Coronary artery (tissue), 2 donors: ENCODE results near the gene PEX26.
"Not testable (repeated sequence)": the region's sequence is repeated elsewhere in the genome, so short reads cannot be mapped to it uniquely, and the experiment has no call there.

Source experiments
- DNase-seq: peaks from one replicate; pipeline ENCODE4 v3.0.0-alpha.2; 2017; ENCODE audit warnings: low spot score
- H3K27ac ChIP-seq, 2 donors: fragments of 200-600 bp; sonication (generic); one replicate each; pipeline ENCODE4 v1.5.1; 2016 to 2019
- H3K4me3 ChIP-seq: fragments of 200-600 bp; sonication (generic); 2 replicates; pipeline ENCODE4 v1.5.1; 2016; ENCODE audit warnings: mild to moderate bottlenecking, moderate library complexity
- CTCF ChIP-seq: fragments of 200-600 bp; sonication (generic); IDR thresholded peaks from one replicate; pipeline ENCODE4 v1.5.1; 2019; ENCODE audit warnings: antibody characterized with exemption

The PEX26 gene

GRCh38 chr22:18073467-18073866 lies 4.3 kb upstream of the PEX26 start:
- H3K27ac ChIP-seq = no peak overlapping the region
- H3K4me3 ChIP-seq = no peak overlapping the region
- no peak for TF ChIP-seq CTCF
- DNase-seq = no peak

GRCh38 chr22:18073927-18074326 lies 3.9 kb upstream of the PEX26 start:
- not testable (repeated sequence) for DNase-seq, H3K27ac ChIP-seq, H3K4me3 ChIP-seq

- Histone ChIP-seq H3K27ac (peak overlapping the region; percentile 79), H3K4me3 (no peak overlapping the region)
- no peak for DNase-seq
- TF ChIP-seq CTCF = no peak
Observed at GRCh38 chr22:18075101-18075719, 2.6 kb upstream of the PEX26 start.

- H3K4me3 ChIP-seq = peak overlapping the region; percentile 29
- peak; percentile 59 for TF ChIP-seq CTCF
- DNase-seq = no peak
- H3K27ac ChIP-seq = peak overlapping the region; percentile 79
Observed at GRCh38 chr22:18075720-18076497, 1.9 kb upstream of the PEX26 start.

- Histone ChIP-seq H3K4me3 (peak overlapping the region; percentile 74), H3K27ac (peak overlapping the region; percentile 72 to 79)
- TF ChIP-seq CTCF = no peak
- DNase-seq = no peak
Observed at GRCh38 chr22:18077087-18077638, 627 bp upstream of the PEX26 start.

- no peak for TF ChIP-seq CTCF
- H3K27ac ChIP-seq = peak overlapping the region; percentile 72 to 79
- peak overlapping the region; percentile 74 for H3K4me3 ChIP-seq
- DNase-seq = no peak
Observed at GRCh38 chr22:18078329-18079041, 695 bp downstream of the PEX26 start.

GRCh38 chr22:18079706-18080233 lies 2.0 kb downstream of the PEX26 start:
- Histone ChIP-seq H3K4me3 (no peak overlapping the region), H3K27ac (no peak overlapping the region)
- no peak for TF ChIP-seq CTCF
- DNase-seq = no peak
